ENCODE results near the gene TMTC4. TPM values are rescaled to one million over a fixed set of nuclear protein-coding genes. Genes with fewer than 3 reads are reported as not detected.

Gene TMTC4
- total and polyA plus RNA-seq, 4 donors = 1.8 to 13.1 (median 4.1) TPM

DNA sequence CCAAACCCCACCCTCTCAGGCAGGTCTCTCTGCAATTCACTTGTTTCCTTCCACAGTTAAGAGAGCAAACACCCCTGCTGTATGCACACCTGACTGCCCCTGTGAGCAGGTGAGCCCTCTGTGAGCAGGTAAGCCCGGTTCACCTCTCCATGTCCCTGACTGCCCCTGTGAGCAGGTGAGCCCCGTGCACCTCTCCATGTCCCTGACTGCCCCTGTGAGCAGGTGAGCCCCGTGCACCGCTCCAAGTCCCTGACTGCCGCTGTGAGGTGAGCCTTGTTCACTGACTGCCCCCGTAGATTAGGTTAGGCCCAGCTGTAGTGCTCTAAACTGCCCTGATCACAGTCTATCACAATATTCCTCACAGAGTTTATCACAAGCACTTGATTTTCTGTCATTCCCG is 29.2 kb downstream of the TMTC4 start:
- Histone ChIP-seq H3K27ac (ENCODE audit: low read depth in 1 of 2, low read length in 2 of 2) (no peak overlapping the region), H3K36me3 (ENCODE audit: control insufficient read depth in 1 of 2, insufficient read depth in 2 of 2, low read length in 1 of 2) (no peaks in the 10 kb centered on the region), H3K4me1 (ENCODE audit: control insufficient read depth in 1 of 2, insufficient read depth in 2 of 2, low read length in 2 of 2) (no peaks in the 10 kb centered on the region), H3K4me3 (ENCODE audit: low read length in 2 of 2) (no peak overlapping the region), H3K27me3 (ENCODE audit: control insufficient read depth in 1 of 2, insufficient read depth in 2 of 2, low read length in 1 of 2) (no peaks in the 10 kb centered on the region), H3K9me3 (ENCODE audit: control insufficient read depth, low read length) (no peaks in the 10 kb centered on the region)
- ATAC-seq (ENCODE audit: low FRiP score) (no peak), DNase-seq (no peak)
- intact Hi-C loops (cut with DNase I) = no loop called here
- WGBS, 2 donors = 95 to 96% methylated on average over 7 of the region's 7 CpGs

DNA sequence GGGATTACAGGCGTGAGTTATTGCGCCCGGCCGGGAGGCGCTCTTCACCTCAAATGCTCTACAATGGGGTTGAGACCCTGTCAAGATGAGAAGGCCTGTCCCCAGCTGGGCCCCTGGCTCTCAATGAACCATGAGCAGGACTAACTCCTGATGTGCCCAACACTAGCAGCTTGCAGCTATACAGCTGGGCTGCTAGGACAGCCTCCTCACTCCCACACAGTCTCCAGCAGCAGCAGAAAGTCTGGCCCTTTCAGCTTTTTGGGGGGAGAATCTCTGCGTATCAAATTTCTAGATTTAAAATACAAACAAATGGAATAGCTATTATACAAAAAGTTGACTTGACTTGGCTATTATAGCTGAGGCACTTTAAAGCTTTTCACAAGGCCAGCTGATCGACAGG is 30.2 kb downstream of the TMTC4 start:
- ATAC-seq (ENCODE audit: low FRiP score) (no peak), DNase-seq (no peak)
- Histone ChIP-seq H3K4me3 (ENCODE audit: low read length in 2 of 2) (no peak overlapping the region), H3K27ac (ENCODE audit: low read depth in 1 of 2, low read length in 2 of 2) (no peak overlapping the region), H3K36me3 (ENCODE audit: control insufficient read depth in 1 of 2, insufficient read depth in 2 of 2, low read length in 1 of 2) (no peaks in the 10 kb centered on the region), H3K9me3 (ENCODE audit: control insufficient read depth, low read length) (no peaks in the 10 kb centered on the region), H3K27me3 (ENCODE audit: control insufficient read depth in 1 of 2, insufficient read depth in 2 of 2, low read length in 1 of 2) (no peaks in the 10 kb centered on the region), H3K4me1 (ENCODE audit: control insufficient read depth in 1 of 2, insufficient read depth in 2 of 2, low read length in 2 of 2) (no peaks in the 10 kb centered on the region)
- intact Hi-C loops (cut with DNase I) = no loop called here
- 93 to 94% methylated on average over 7 of the region's 7 CpGs for WGBS, 2 donors

DNA sequence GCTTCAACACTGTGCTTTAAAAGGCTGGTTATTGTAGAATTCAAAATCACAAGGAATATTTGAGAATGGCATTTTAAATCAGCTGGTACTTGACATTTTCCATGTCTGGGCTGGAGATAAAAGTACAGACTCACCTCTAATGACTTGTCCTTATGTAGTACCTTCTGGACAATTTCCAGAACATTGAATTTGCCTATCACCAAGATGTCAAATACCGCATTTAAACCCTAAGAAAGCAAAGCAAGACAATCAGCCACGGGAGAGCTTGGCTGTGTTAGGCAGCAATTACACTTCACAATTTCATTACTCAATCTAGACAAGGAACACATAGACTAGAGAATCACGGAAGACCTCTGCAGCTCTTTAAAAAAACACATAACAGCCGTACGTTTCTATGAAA is 36.8 kb downstream of the TMTC4 start:
- no peak overlapping the region for H3K4me3 ChIP-seq (ENCODE audit: low read length in 2 of 2)
- H3K4me1 ChIP-seq (ENCODE audit: control insufficient read depth in 1 of 2, insufficient read depth in 2 of 2, low read length in 2 of 2) = no peaks in the 10 kb centered on the region
- no peak for DNase-seq
- H3K27ac ChIP-seq (ENCODE audit: low read depth in 1 of 2, low read length in 2 of 2) = no peak overlapping the region
- peaks cover 3 to 6% of the 10 kb centered on the region in 2 donors for H3K36me3 ChIP-seq (ENCODE audit: control insufficient read depth in 1 of 2, insufficient read depth in 2 of 2, low read length in 1 of 2)
- H3K27me3 ChIP-seq (ENCODE audit: control insufficient read depth in 1 of 2, insufficient read depth in 2 of 2, low read length in 1 of 2) = no peaks in the 10 kb centered on the region
- intact Hi-C loops (cut with DNase I) = no loop called here
- 79 to 82% methylated on average over 5 of the region's 5 CpGs for WGBS, 2 donors
- no peaks in the 10 kb centered on the region for H3K9me3 ChIP-seq (ENCODE audit: control insufficient read depth, low read length)
- no peak for ATAC-seq (ENCODE audit: low FRiP score)

DNA sequence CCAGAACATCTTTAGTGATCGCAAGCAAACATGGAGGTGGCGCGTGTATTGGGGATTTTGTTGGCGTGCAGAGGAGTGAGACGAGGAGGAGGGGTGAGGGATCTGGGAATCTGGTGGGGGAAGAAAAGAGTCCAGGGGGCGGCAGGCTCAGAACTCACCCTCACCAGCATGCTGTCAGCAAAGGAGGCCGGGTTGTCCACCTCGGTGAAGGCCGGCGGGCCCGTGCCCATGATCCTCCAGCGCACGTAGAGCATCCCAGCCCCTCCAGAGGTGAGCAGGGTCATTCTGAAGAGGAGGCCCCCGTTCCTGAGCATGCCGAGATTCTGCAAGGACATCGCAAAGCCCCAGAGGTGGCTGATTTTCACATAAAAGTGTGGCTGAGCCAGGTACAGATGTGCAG is 37.2 kb downstream of the TMTC4 start:
- H3K27ac ChIP-seq (ENCODE audit: low read depth in 1 of 2, low read length in 2 of 2) = no peak overlapping the region
- no peaks in the 10 kb centered on the region for H3K27me3 ChIP-seq (ENCODE audit: control insufficient read depth in 1 of 2, insufficient read depth in 2 of 2, low read length in 1 of 2)
- peaks cover 3 to 6% of the 10 kb centered on the region in 2 donors for H3K36me3 ChIP-seq (ENCODE audit: control insufficient read depth in 1 of 2, insufficient read depth in 2 of 2, low read length in 1 of 2)
- H3K9me3 ChIP-seq (ENCODE audit: control insufficient read depth, low read length) = no peaks in the 10 kb centered on the region
- no peak overlapping the region for H3K4me3 ChIP-seq (ENCODE audit: low read length in 2 of 2)
- intact Hi-C loops (cut with DNase I) = no loop called here
- WGBS, 2 donors = 91 to 96% methylated on average over 16 of the region's 16 CpGs
- H3K4me1 ChIP-seq (ENCODE audit: control insufficient read depth in 1 of 2, insufficient read depth in 2 of 2, low read length in 2 of 2) = no peaks in the 10 kb centered on the region
- ATAC-seq (ENCODE audit: low FRiP score) (no peak), DNase-seq (no peak)

DNA sequence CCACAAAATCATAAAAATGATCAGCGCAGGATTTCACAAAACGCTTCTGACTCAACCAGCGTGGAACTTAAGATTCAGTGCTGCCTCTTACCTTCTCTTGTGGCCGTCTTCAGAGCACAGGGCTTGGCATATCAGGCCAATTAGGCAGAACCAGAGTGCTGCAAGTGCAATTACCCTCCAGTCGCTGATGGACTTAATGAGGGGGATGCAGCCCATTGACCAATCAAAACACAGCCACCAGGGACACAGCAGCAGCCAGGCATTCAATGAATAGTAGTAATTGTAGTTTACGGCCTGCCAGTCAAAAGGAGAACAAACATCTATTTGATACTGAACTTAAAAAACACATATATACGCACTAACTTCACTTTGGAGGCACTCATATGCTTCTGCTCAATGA is 38.2 kb downstream of the TMTC4 start:
- peaks cover 3 to 6% of the 10 kb centered on the region in 2 donors for H3K36me3 ChIP-seq (ENCODE audit: control insufficient read depth in 1 of 2, insufficient read depth in 2 of 2, low read length in 1 of 2)

GRCh38 chr13:100636004-100636403 is 38.6 kb downstream of the TMTC4 start:
- H3K9me3 ChIP-seq (ENCODE audit: control insufficient read depth, low read length) = no peaks in the 10 kb centered on the region
- H3K4me1 ChIP-seq (ENCODE audit: control insufficient read depth in 1 of 2, insufficient read depth in 2 of 2, low read length in 2 of 2) = no peaks in the 10 kb centered on the region
- no peak for DNase-seq

More for the DNA sequence above, 38.2 kb downstream of the TMTC4 start:
- H3K27ac ChIP-seq (ENCODE audit: low read depth in 1 of 2, low read length in 2 of 2) = no peak overlapping the region
- H3K4me3 ChIP-seq (ENCODE audit: low read length in 2 of 2) = no peak overlapping the region
- H3K9me3 ChIP-seq (ENCODE audit: control insufficient read depth, low read length) = no peaks in the 10 kb centered on the region
- no peaks in the 10 kb centered on the region for H3K27me3 ChIP-seq (ENCODE audit: control insufficient read depth in 1 of 2, insufficient read depth in 2 of 2, low read length in 1 of 2)
- ATAC-seq (ENCODE audit: low FRiP score) (no peak), DNase-seq (no peak)
- intact Hi-C loops (cut with DNase I) = no loop called here
- 90 to 92% methylated on average over 7 of the region's 7 CpGs for WGBS, 2 donors
- no peaks in the 10 kb centered on the region for H3K4me1 ChIP-seq (ENCODE audit: control insufficient read depth in 1 of 2, insufficient read depth in 2 of 2, low read length in 2 of 2)

GRCh38 chr13:100634696-100635095 is 39.9 kb downstream of the TMTC4 start:
- WGBS, 2 donors = 93 to 95% methylated on average over 12 of the region's 12 CpGs

More at GRCh38 chr13:100636004-100636403, 38.6 kb downstream of the TMTC4 start:
- H3K27me3 ChIP-seq (ENCODE audit: control insufficient read depth in 1 of 2, insufficient read depth in 2 of 2, low read length in 1 of 2) = no peaks in the 10 kb centered on the region
- H3K27ac ChIP-seq (ENCODE audit: low read depth in 1 of 2, low read length in 2 of 2) = no peak overlapping the region
- WGBS, 2 donors = 83 to 85% methylated on average over 7 of the region's 7 CpGs
- no peak overlapping the region for H3K4me3 ChIP-seq (ENCODE audit: low read length in 2 of 2)
- H3K36me3 ChIP-seq (ENCODE audit: control insufficient read depth in 1 of 2, insufficient read depth in 2 of 2, low read length in 1 of 2) = peaks cover 3 to 6% of the 10 kb centered on the region in 2 donors
- ATAC-seq (ENCODE audit: low FRiP score) = no peak
- intact Hi-C loops (cut with DNase I) = no loop called here

GRCh38 chr13:100633461-100633860 is 41.1 kb downstream of the TMTC4 start:
- WGBS, 2 donors = 95 to 100% methylated on average over 2 of the region's 2 CpGs
- H3K9me3 ChIP-seq (ENCODE audit: control insufficient read depth, low read length) = no peaks in the 10 kb centered on the region
- ATAC-seq (ENCODE audit: low FRiP score) (no peak), DNase-seq (no peak)
- H3K36me3 ChIP-seq (ENCODE audit: control insufficient read depth in 1 of 2, insufficient read depth in 2 of 2, low read length in 1 of 2) = peaks cover 3 to 6% of the 10 kb centered on the region in 2 donors
- H3K27me3 ChIP-seq (ENCODE audit: control insufficient read depth in 1 of 2, insufficient read depth in 2 of 2, low read length in 1 of 2) = no peaks in the 10 kb centered on the region
- no peak overlapping the region for H3K27ac ChIP-seq (ENCODE audit: low read depth in 1 of 2, low read length in 2 of 2)
- H3K4me3 ChIP-seq (ENCODE audit: low read length in 2 of 2) = no peak overlapping the region
- H3K4me1 ChIP-seq (ENCODE audit: control insufficient read depth in 1 of 2, insufficient read depth in 2 of 2, low read length in 2 of 2) = no peaks in the 10 kb centered on the region
- intact Hi-C loops (cut with DNase I) = no loop called here

More at GRCh38 chr13:100634696-100635095, 39.9 kb downstream of the TMTC4 start:
- H3K4me1 ChIP-seq (ENCODE audit: control insufficient read depth in 1 of 2, insufficient read depth in 2 of 2, low read length in 2 of 2) = no peaks in the 10 kb centered on the region
- H3K4me3 ChIP-seq (ENCODE audit: low read length in 2 of 2) = no peak overlapping the region
- DNase-seq (no peak), ATAC-seq (ENCODE audit: low FRiP score) (no peak)
- peaks cover 3 to 6% of the 10 kb centered on the region in 2 donors for H3K36me3 ChIP-seq (ENCODE audit: control insufficient read depth in 1 of 2, insufficient read depth in 2 of 2, low read length in 1 of 2)
- no peaks in the 10 kb centered on the region for H3K9me3 ChIP-seq (ENCODE audit: control insufficient read depth, low read length)
- H3K27me3 ChIP-seq (ENCODE audit: control insufficient read depth in 1 of 2, insufficient read depth in 2 of 2, low read length in 1 of 2) = no peaks in the 10 kb centered on the region
- no peak overlapping the region for H3K27ac ChIP-seq (ENCODE audit: low read depth in 1 of 2, low read length in 2 of 2)
- intact Hi-C loops (cut with DNase I) = no loop called here

- intact Hi-C loops (cut with DNase I) = no loop called here
Observed at GRCh38 chr13:100630555-100630954, 44.0 kb downstream of the TMTC4 start.

More at GRCh38 chr13:100630555-100630954, 44.0 kb downstream of the TMTC4 start:
- Histone ChIP-seq H3K27ac (ENCODE audit: low read depth in 1 of 2, low read length in 2 of 2) (no peak overlapping the region), H3K4me3 (ENCODE audit: low read length in 2 of 2) (no peak overlapping the region), H3K27me3 (ENCODE audit: control insufficient read depth in 1 of 2, insufficient read depth in 2 of 2, low read length in 1 of 2) (no peaks in the 10 kb centered on the region), H3K36me3 (ENCODE audit: control insufficient read depth in 1 of 2, insufficient read depth in 2 of 2, low read length in 1 of 2) (peaks cover 2 to 3% of the 10 kb centered on the region in 2 donors), H3K9me3 (ENCODE audit: control insufficient read depth, low read length) (no peaks in the 10 kb centered on the region), H3K4me1 (ENCODE audit: control insufficient read depth in 1 of 2, insufficient read depth in 2 of 2, low read length in 2 of 2) (no peaks in the 10 kb centered on the region)
- ATAC-seq (ENCODE audit: low FRiP score) (no peak), DNase-seq (no peak)
- 80% methylated on average over 8 of the region's 8 CpGs for WGBS, 2 donors

Data from aorta (tissue), 5 donors.